D721Med (cell line): Measurements from ENCODE around the gene XXYLT1.

Experiments used
- DNase-seq: peaks from one replicate; pipeline ENCODE4 v3.0.0; 2011; ENCODE audit warnings: low spot score; ENCODE audit not compliant: insufficient read length
- FAIRE-seq: peaks from 2 replicates; lab custom pipeline; 2011; peaks lifted over from hg19 to GRCh38; lab: Jason Lieb, UNC
- CTCF ChIP-seq: IDR thresholded peaks from 2 replicates; pipeline ENCODE4 v1.5.1; 2012; ENCODE audit warnings: mild to moderate bottlenecking, control low read depth; ENCODE audit not compliant: insufficient read depth; ENCODE audit errors: missing control alignments

Gene XXYLT1

GRCh38 chr3:195214381-195214780 lies 56.6 kb downstream of the XXYLT1 start:
- no peak for DNase-seq
- TF ChIP-seq CTCF: no peak
- FAIRE-seq: no peak

- FAIRE-seq: no peak
- TF ChIP-seq CTCF: no peak
- DNase-seq: no peak
Measured at GRCh38 chr3:195213639-195214315, 57.2 kb downstream of the XXYLT1 start.

- FAIRE-seq (no peak), DNase-seq (no peak)
- no peak for TF ChIP-seq CTCF
Measured at GRCh38 chr3:195212749-195213375, 58.1 kb downstream of the XXYLT1 start.

GRCh38 chr3:195212033-195212748 lies 58.8 kb downstream of the XXYLT1 start:
- no peak for TF ChIP-seq CTCF
- no peak for FAIRE-seq
- no peak for DNase-seq

GRCh38 chr3:195210266-195210973 lies 60.5 kb downstream of the XXYLT1 start:
- DNase-seq (no peak), FAIRE-seq (no peak)
- TF ChIP-seq CTCF: no peak

- no peak for TF ChIP-seq CTCF
- no peak for DNase-seq
- no peak for FAIRE-seq
Measured at GRCh38 chr3:195209847-195210265, 61.1 kb downstream of the XXYLT1 start.
